ENCODE results near the gene HAVCR2. TPM values are rescaled to one million over a fixed set of nuclear protein-coding genes. Genes with fewer than 3 reads are reported as not detected.

The HAVCR2 gene
- total RNA-seq, 1 experiment from 2014 or later = 0.04 TPM

DNA sequence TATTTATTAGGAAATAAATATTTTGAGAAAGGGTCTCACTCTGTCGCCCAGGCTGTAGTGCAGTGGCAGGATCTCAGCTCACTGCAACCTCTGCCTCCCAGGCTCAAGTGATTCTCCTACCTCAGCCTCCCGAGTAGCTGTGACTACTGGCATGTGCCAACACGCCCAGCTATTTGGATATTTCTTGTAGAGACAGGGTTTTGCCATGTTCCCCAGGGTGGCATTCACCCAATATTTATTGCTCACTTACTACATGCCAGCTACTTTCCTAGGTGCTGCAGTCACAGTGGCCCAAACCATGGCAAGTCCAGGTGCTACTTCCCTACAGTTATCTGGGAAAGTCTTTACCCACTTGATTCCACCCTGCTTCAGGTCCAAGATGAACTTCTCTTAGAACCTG lies 42.2 kb upstream of the HAVCR2 start:
- DNase-seq (no peak), ATAC-seq (no peak)
- Histone ChIP-seq H3K27me3 (ENCODE audit: low read length) (peaks cover 27% of the 10 kb centered on the region), H4K20me1 (ENCODE audit: low read length) (no peaks in the 10 kb centered on the region), H3K9me3 (ENCODE audit: low read length) (no peaks in the 10 kb centered on the region), H3K4me3 (ENCODE audit: low read length) (no peak overlapping the region), H2AFZ (ENCODE audit: low read length) (no peak overlapping the region), H3K79me2 (ENCODE audit: low read length) (no peaks in the 10 kb centered on the region), H3F3A (ENCODE audit: low read length, unreplicated experiment) (no peaks in the 10 kb centered on the region), H3K27ac (ENCODE audit: low read length) (no peak overlapping the region), H3K4me2 (ENCODE audit: low read length) (no peak overlapping the region), H3K9ac (ENCODE audit: low read length) (no peak overlapping the region), H3K9me2 (replicated peaks; ENCODE audit: low read length) (no peaks in the 10 kb centered on the region), H3K36me3 (ENCODE audit: low read depth, low read length) (no peaks in the 10 kb centered on the region), H3K4me1 (ENCODE audit: insufficient read depth, low read length) (no peaks in the 10 kb centered on the region)
- TF ChIP-seq, protein P1, sequence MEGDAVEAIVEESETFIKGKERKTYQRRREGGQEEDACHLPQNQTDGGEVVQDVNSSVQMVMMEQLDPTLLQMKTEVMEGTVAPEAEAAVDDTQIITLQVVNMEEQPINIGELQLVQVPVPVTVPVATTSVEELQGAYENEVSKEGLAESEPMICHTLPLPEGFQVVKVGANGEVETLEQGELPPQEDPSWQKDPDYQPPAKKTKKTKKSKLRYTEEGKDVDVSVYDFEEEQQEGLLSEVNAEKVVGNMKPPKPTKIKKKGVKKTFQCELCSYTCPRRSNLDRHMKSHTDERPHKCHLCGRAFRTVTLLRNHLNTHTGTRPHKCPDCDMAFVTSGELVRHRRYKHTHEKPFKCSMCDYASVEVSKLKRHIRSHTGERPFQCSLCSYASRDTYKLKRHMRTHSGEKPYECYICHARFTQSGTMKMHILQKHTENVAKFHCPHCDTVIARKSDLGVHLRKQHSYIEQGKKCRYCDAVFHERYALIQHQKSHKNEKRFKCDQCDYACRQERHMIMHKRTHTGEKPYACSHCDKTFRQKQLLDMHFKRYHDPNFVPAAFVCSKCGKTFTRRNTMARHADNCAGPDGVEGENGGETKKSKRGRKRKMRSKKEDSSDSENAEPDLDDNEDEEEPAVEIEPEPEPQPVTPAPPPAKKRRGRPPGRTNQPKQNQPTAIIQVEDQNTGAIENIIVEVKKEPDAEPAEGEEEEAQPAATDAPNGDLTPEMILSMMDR (conservative IDR thresholded peaks at IDR 0.05; ENCODE audit: low read depth, low read length) = no peak
- TF ChIP-seq EZH2phosphoT487 (IDR thresholded peaks at IDR 0.05; ENCODE audit: borderline replicate concordance, low read length) (no peak), EZH2 (IDR thresholded peaks at IDR 0.05; ENCODE audit: low read length, unreplicated experiment) (no peak)
- BruUV-seq (replicated peaks) = no TSS peak
- ChIA-PET POLR2A (ENCODE audit: unreplicated experiment) (no interaction called here), CTCF (no interaction called here)
- intact Hi-C loops (cut with micrococcal nuclease) = no loop called here

DNA sequence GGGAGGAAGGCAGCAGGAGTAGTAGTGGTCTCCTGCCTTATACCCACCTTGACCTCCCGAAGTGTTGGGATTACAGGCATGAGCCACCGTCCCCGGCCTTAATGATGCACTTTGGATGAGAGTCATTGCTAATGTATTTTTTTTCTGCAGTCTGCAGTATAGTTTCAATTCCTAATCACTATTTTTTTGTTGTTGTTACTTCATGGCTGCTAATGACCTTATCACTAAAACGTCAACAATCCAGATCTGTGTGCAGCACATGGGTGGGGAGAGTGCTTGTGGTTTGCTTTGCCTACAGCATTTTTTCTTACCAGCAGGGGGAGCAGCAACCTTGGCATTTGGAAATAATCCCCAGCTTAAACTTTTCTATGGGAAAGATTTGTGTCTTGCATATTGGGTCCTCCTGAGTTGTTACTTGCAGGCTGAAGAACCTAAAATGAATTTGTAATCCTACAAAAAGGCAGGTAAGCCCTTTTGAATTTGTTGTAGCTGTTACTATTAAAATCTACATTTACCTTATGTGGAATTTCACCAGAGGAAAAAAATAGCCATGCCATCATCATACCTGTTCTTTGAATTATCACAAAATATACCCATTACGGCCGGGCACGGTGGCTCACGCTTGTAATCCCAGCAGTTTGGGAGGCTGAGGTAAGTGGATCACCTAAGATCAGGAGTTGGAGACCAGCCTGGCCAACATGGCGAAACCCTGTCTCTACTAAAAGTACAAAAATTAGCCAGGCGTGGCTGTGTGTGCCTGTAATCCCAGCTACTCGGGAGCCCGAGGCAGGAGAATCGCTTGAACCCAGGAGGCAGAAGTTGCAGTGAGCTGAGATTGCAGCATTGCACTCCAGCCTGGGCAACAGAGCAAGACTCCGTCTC lies 40.1 kb upstream of the HAVCR2 start:
- no TSS peak for BruUV-seq (replicated peaks)
- no peaks in the 10 kb centered on the region for H3K79me2 ChIP-seq (ENCODE audit: low read length)
- no peak overlapping the region for H3K4me3 ChIP-seq (ENCODE audit: low read length)
- intact Hi-C loops (cut with micrococcal nuclease) = loop anchor here (1.0 to 10.0 kb wide), 6 partner anchors 103 to 1986 kb away; partner anchors contain the start of genes CYFIP2 and LSM11
- H4K20me1 ChIP-seq (ENCODE audit: low read length) = no peaks in the 10 kb centered on the region
- TF ChIP-seq EZH2 (IDR thresholded peaks at IDR 0.05; ENCODE audit: low read length, unreplicated experiment) = no peak
- TF ChIP-seq, protein P1 (conservative IDR thresholded peaks at IDR 0.05; ENCODE audit: low read depth, low read length) = peak; percentile 99
- H3K36me3 ChIP-seq (ENCODE audit: low read depth, low read length) = no peaks in the 10 kb centered on the region
- peak; percentile 95 for DNase-seq
- no peaks in the 10 kb centered on the region for H3K4me1 ChIP-seq (ENCODE audit: insufficient read depth, low read length)
- no peaks in the 10 kb centered on the region for H3K9me2 ChIP-seq (replicated peaks; ENCODE audit: low read length)
- H3K9me3 ChIP-seq (ENCODE audit: low read length) = no peaks in the 10 kb centered on the region
- peaks cover 11% of the 10 kb centered on the region; the same call in 1 of the 2 replicates for H3K27me3 ChIP-seq (ENCODE audit: low read length)
- H3K4me2 ChIP-seq (ENCODE audit: low read length) = no peak overlapping the region
- H3K27ac ChIP-seq (ENCODE audit: low read length) = no peak overlapping the region
- CTCF ChIA-PET = interaction anchor here (0.6 to 1.0 kb wide), 4 partner anchors 13 to 173 kb away, joined by 3 to 4 read pairs (median 4); no protein-coding TSS in a partner anchor
- H3F3A ChIP-seq (ENCODE audit: low read length, unreplicated experiment) = no peaks in the 10 kb centered on the region
- POLR2A ChIA-PET (ENCODE audit: unreplicated experiment) = no interaction called here
- H3K9ac ChIP-seq (ENCODE audit: low read length) = no peak overlapping the region
- peak; percentile 95 for ATAC-seq
- no peak overlapping the region for H2AFZ ChIP-seq (ENCODE audit: low read length)
